ENCODE measurements around the gene ZFP91. TPM values are rescaled to one million over a fixed set of nuclear protein-coding genes. Genes with fewer than 3 reads are reported as not detected.

Gene ZFP91, protein sequence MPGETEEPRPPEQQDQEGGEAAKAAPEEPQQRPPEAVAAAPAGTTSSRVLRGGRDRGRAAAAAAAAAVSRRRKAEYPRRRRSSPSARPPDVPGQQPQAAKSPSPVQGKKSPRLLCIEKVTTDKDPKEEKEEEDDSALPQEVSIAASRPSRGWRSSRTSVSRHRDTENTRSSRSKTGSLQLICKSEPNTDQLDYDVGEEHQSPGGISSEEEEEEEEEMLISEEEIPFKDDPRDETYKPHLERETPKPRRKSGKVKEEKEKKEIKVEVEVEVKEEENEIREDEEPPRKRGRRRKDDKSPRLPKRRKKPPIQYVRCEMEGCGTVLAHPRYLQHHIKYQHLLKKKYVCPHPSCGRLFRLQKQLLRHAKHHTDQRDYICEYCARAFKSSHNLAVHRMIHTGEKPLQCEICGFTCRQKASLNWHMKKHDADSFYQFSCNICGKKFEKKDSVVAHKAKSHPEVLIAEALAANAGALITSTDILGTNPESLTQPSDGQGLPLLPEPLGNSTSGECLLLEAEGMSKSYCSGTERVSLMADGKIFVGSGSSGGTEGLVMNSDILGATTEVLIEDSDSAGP
- total RNA-seq, result 26.3 and 40.2 TPM in 2 replicates

DNA sequence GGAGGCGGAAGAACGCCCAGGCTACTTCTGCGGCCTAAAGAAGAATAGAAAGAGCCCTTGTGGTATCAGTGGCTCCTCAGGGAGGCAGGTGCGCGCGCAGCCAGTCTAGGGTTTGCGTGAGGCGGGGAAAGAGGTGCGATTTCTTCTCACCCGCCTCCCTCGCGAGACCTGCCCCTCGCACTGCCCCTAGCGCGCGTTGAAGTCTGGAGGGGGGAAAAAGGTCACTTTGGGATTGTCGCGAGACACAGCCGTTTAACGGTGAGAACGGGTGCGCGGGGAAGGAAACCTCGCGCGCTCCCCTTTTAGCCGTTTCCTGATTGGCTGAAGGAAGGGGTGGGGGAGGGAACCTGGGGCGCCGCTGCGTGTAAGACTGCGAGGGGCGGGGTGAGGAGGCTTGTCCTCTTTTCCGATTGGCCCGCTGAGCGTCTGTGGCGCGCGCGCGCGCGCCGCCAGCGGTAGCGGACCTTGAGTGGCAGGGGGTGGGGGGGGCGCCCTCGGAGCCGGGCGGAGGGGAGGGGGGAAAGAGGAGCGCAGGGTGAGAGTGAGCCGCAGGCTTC, at the start of gene ZFP91:
Gene ZFP91, plus strand, starts transcription at position 429 of the 557 bp plus-strand sequence. CDS start 219 bp downstream, outside the sequence.

DNA sequence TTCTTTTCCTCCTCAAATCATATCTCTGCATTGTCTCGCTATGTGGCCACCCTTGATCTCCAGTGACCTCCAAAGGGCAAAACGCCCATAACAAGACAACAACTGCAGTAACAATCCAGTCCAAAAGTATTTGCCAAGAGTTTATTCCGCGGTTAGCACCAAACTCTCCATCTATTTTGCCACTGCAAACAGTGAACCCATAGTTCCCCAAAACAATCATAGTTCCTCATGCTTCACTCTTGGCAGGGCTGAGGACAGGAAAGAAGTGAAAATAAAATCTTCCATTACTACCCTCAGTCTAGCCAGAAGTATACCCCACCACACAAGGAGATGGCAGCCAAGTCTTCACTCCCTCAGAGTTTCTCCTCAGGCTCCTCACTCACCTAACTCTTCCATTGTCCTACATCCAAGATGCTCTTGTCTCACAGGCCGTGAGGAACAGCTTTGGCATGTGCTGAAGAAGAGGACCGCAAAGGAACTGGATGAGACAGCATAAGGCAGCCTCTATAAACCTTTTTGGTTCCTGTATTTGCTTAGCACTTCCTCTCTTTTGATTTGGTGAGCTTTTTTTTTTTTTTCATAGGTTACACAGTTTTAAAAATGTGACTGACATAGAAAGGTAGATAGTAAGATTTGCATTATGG, 3.4 kb upstream of the ZFP91 start, which contains the start of gene LPXN:
Gene LPXN, minus strand, starts transcription at position 480 of the 644 bp plus-strand sequence. Its CDS starts 84 bp downstream, at position 396.

DNA sequence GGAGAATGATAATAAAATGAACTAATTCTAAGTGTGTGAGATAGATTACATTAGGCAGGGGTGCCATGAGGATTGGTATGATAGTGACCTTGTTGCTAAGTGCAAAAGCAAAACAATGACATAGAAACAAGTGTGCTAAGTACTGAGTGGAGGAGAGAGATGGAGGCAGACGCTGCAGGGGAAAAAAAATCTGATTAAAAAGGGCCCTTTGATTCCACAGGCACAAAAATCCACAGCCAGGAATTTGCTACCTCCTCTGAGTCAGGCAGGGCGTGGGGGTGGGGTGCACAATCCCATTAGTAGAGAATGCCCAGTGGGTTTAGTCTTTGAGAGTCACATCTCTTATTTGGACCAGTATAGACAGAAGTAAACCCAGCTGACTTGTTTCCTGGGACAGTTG, 43.5 kb downstream of the ZFP91 start, which contains the start of gene CNTF:
Gene CNTF, plus strand, starts transcription at position 322 of the 400 bp plus-strand sequence. CDS start 88 bp downstream, outside the sequence.

Other genes with a start within 250 kb of the ZFP91 start
- gene OR5B17, start 220.0 kb upstream of the ZFP91 start, total RNA-seq, result not detected in 2 replicates
- gene OR5B3, start 172.2 kb upstream of the ZFP91 start, total RNA-seq, result not detected in 2 replicates
- gene OR5B2, start 150.9 kb upstream of the ZFP91 start, total RNA-seq, result not detected in 2 replicates
- gene OR5B12, start 136.8 kb upstream of the ZFP91 start, total RNA-seq, result not detected in 2 replicates
- not detected in 2 replicates for gene OR5B21, start 71.0 kb upstream of the ZFP91 start, total RNA-seq
- gene LPXN, start 3.2 kb upstream of the ZFP91 start, total RNA-seq, result 3.8 and 5.9 TPM in 2 replicates
- 1.6 and 2.5 TPM in 2 replicates for gene CNTF, start 43.6 kb downstream of the ZFP91 start, total RNA-seq
- gene GLYAT, start 152.9 kb downstream of the ZFP91 start, total RNA-seq, result 0.65 TPM in 1 of 2 replicates, not detected in the other